B cell (primary cell): Measurements from ENCODE around the gene DRD2.

Source experiments
- EZH2 ChIP-seq: IDR thresholded peaks from 2 replicates; pipeline ENCODE4 v1.6.1; 2012; ENCODE audit warnings: borderline replicate concordance, low read depth, mild to moderate bottlenecking, moderate library complexity, low read length; ENCODE audit not compliant: insufficient read depth, poor library complexity, severe bottlenecking
- TF ChIP-seq, protein P1 (sequence below): fragments of 200-600 bp; IDR thresholded peaks from one replicate; pipeline ENCODE4 v1.8.0; 2022; ENCODE audit warnings: antibody characterized with exemption, mild to moderate bottlenecking

- TF ChIP-seq, protein P1, sequence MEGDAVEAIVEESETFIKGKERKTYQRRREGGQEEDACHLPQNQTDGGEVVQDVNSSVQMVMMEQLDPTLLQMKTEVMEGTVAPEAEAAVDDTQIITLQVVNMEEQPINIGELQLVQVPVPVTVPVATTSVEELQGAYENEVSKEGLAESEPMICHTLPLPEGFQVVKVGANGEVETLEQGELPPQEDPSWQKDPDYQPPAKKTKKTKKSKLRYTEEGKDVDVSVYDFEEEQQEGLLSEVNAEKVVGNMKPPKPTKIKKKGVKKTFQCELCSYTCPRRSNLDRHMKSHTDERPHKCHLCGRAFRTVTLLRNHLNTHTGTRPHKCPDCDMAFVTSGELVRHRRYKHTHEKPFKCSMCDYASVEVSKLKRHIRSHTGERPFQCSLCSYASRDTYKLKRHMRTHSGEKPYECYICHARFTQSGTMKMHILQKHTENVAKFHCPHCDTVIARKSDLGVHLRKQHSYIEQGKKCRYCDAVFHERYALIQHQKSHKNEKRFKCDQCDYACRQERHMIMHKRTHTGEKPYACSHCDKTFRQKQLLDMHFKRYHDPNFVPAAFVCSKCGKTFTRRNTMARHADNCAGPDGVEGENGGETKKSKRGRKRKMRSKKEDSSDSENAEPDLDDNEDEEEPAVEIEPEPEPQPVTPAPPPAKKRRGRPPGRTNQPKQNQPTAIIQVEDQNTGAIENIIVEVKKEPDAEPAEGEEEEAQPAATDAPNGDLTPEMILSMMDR, result no peak
- TF ChIP-seq EZH2, result no peak
Observed at GRCh38 chr11:113505541-113506375, 30.6 kb upstream of the DRD2 start.
